Kidney (tissue), 14 donors: ENCODE data around the gene RNF17. TPM values are rescaled to one million over a fixed set of nuclear protein-coding genes. Genes with fewer than 3 reads are reported as not detected.
"Not testable (repeated sequence)": the region's sequence is repeated elsewhere in the genome, so short reads cannot be mapped to it uniquely, and the experiment has no call there.

Experiments used
- DNase-seq, 5 donors: peaks; one replicate each; pipeline ENCODE4 v3.0.0-alpha.2; 2013 to 2020
- FAIRE-seq: peaks from 2 replicates; lab custom pipeline; 2012; peaks lifted over from hg19 to GRCh38; lab: Jason Lieb, UNC
- H3K27ac ChIP-seq, 2 donors: one replicate each; pipeline ENCODE4 v1.7.0; 2013; ENCODE audit warnings: low read depth in 2 of 2, low read length in 2 of 2, inconsistent platforms in 1 of 2
- H3K27me3 ChIP-seq: one replicate; pipeline ENCODE4 v1.7.1; 2013; ENCODE audit warnings: low read length, inconsistent platforms; ENCODE audit not compliant: control insufficient read depth, insufficient read depth
- H3K36me3 ChIP-seq, 3 donors: one replicate each; pipeline versions ENCODE4 v1.7.0 to v1.7.1; 2013; ENCODE audit warnings: low read length in 3 of 3, control low read depth in 1 of 3, inconsistent platforms in 1 of 3; ENCODE audit not compliant: insufficient read depth in 3 of 3, control insufficient read depth in 2 of 3
- H3K4me1 ChIP-seq, 3 donors: one replicate each; pipeline versions ENCODE4 v1.7.0 to v1.7.1; 2013; ENCODE audit warnings: low read length in 3 of 3, inconsistent platforms in 1 of 3, low read depth in 1 of 3; ENCODE audit not compliant: control insufficient read depth in 2 of 3, insufficient read depth in 2 of 3
- H3K4me3 ChIP-seq, 3 donors: one replicate each; pipeline versions ENCODE4 v1.7.0 to v1.8.1; 2013; ENCODE audit warnings: low read length in 3 of 3, control low read depth in 1 of 3, inconsistent platforms in 1 of 3
- H3K9ac ChIP-seq, 3 donors: one replicate each; pipeline versions ENCODE4 v1.7.0 to v1.7.1; 2013; ENCODE audit warnings: low read length in 3 of 3, control low read depth in 1 of 3, inconsistent platforms in 1 of 3
- H3K9me3 ChIP-seq, 3 donors: one replicate each; pipeline versions ENCODE4 v1.7.0 to v1.7.1; 2013; ENCODE audit warnings: low read length in 3 of 3, control low read depth in 1 of 3, inconsistent platforms in 1 of 3; ENCODE audit not compliant: control insufficient read depth in 2 of 3, insufficient read depth in 1 of 3
- CTCF ChIP-seq: IDR thresholded peaks from 3 replicates; pipeline ENCODE4 v1.5.1; 2012; ENCODE audit warnings: mild to moderate bottlenecking, moderate library complexity, borderline replicate concordance; ENCODE audit not compliant: insufficient read depth; ENCODE audit errors: extremely low read depth
- intact Hi-C: fragments of 100-400 bp; cut with DNase I; formaldehyde crosslinking; loops from one replicate; pipeline ENCODE4 v1.11.1; 2022
- polyA plus RNA-seq: library from polyadenylated mRNA; stranded (reverse); fragments of 350-450 nt; fragmentation: Illumina TruSeq; extraction: RNeasy Lipid Tissue Mini Kit (QIAGEN cat#74804); gene quantifications from one replicate; pipeline ENCODE4 v1.2.3, GENCODE V29; 2014; ENCODE audit warnings: low read depth, low replicate concordance; ENCODE audit not compliant: insufficient read depth
- total RNA-seq: library from RNA; stranded (reverse); fragmentation: NEBNext Ultra II Directional; extraction: Animal tissue kit (Norgen Biotek cat#: 25700); gene quantifications from one replicate; pipeline ENCODE4 v1.2.1, GENCODE V29; 2021
- donor health status: control.
- donor health status: control.
- donor health status: control.
- donor health status: control.
- donor health status: control.
- donor health status: DM: yes; HTN: yes; CAD: no.
- donor health status: Normal renal cell carcinoma (clear cell type).

Gene RNF17
- total and polyA plus RNA-seq, 2 donors from 2014 or later = not detected

GRCh38 chr13:24727731-24728601 is 36.0 kb upstream of the RNF17 start:
- H3K27me3 ChIP-seq = no peaks in the 10 kb centered on the region
- intact Hi-C loops = no loop called here
- peak; percentile 77 for FAIRE-seq
- no peak overlapping the region for H3K4me3 ChIP-seq
- H3K4me1 ChIP-seq = no peaks in the 10 kb centered on the region
- H3K36me3 ChIP-seq = no peaks in the 10 kb centered on the region
- peak in 4 of 5 donors; percentile 72 to 91 (median 78) for DNase-seq
- no peaks in the 10 kb centered on the region for H3K9me3 ChIP-seq
- H3K9ac ChIP-seq = no peak overlapping the region
- H3K27ac ChIP-seq = no peak overlapping the region
- TF ChIP-seq CTCF = peak; percentile 76

- H3K27me3 ChIP-seq, DNase-seq, intact Hi-C loops, FAIRE-seq, H3K27ac ChIP-seq, H3K4me3 ChIP-seq, H3K9ac ChIP-seq, H3K9me3 ChIP-seq, H3K4me1 ChIP-seq, H3K36me3 ChIP-seq: not testable (repeated sequence)
Observed at GRCh38 chr13:24730873-24731567, 32.9 kb upstream of the RNF17 start.

- Histone ChIP-seq H3K4me3 (no peak overlapping the region), H3K27ac (no peak overlapping the region), H3K9ac (no peak overlapping the region), H3K4me1 (no peaks in the 10 kb centered on the region), H3K9me3 (no peaks in the 10 kb centered on the region), H3K27me3 (no peaks in the 10 kb centered on the region), H3K36me3 (no peaks in the 10 kb centered on the region)
- DNase-seq = no peak
- intact Hi-C loops = no loop called here
- no peak for TF ChIP-seq CTCF
- no peak for FAIRE-seq
Observed at GRCh38 chr13:24734950-24735349, 29.0 kb upstream of the RNF17 start.

- intact Hi-C loops = no loop called here
- Histone ChIP-seq H3K4me1 (no peaks in the 10 kb centered on the region), H3K9ac (no peak overlapping the region), H3K36me3 (no peaks in the 10 kb centered on the region), H3K9me3 (no peaks in the 10 kb centered on the region), H3K27ac (no peak overlapping the region), H3K27me3 (no peaks in the 10 kb centered on the region), H3K4me3 (no peak overlapping the region)
- FAIRE-seq (no peak), DNase-seq (no peak)
- no peak for TF ChIP-seq CTCF
Observed at GRCh38 chr13:24737042-24737441, 26.9 kb upstream of the RNF17 start.
